Peyer's patch (tissue), 4 donors: Measurements from ENCODE around the gene ETV6.

Source experiments
- CTCF ChIP-seq, 6 experiments: fragments of 450-650 bp in 4 of 6; fragments of 200-600 bp in 2 of 6; sonication (generic) in 1 of 6; IDR thresholded peaks; one replicate each; pipeline ENCODE4 v1.5.1; 2017 to 2019; ENCODE audit warnings: antibody characterized with exemption in 6 of 6, mild to moderate bottlenecking in 3 of 6, moderate library complexity in 1 of 6
- POLR2A ChIP-seq, 2 donors: fragments of 450-650 bp; IDR thresholded peaks; one replicate each; pipeline ENCODE4 v1.5.1; 2017; ENCODE audit warnings: antibody characterized with exemption in 2 of 2, mild to moderate bottlenecking in 2 of 2, moderate library complexity in 2 of 2

GRCh38 chr12:11651381-11651780 is 1.9 kb downstream of the ETV6 start:
- TF ChIP-seq CTCF (IDR thresholded peaks at IDR 0.05) (no peak), POLR2A (IDR thresholded peaks at IDR 0.05) (no peak)
